Ishikawa (cell line): ENCODE data around the gene RAD51B.

Experiments used
- CREB1 ChIP-seq: IDR thresholded peaks from 2 replicates; pipeline ENCODE4 v1.6.1; 2012; ENCODE audit warnings: low read depth
- EGR1 ChIP-seq: IDR thresholded peaks from 2 replicates; pipeline ENCODE4 v1.6.1; 2012
- EP300 ChIP-seq: IDR thresholded peaks from 2 replicates; pipeline ENCODE4 v1.6.1; 2012; ENCODE audit warnings: borderline replicate concordance
- RAD21 ChIP-seq: IDR thresholded peaks from 2 replicates; pipeline ENCODE4 v1.6.1; 2012; ENCODE audit warnings: low read depth
- TAF1 ChIP-seq: IDR thresholded peaks from 2 replicates; pipeline ENCODE4 v1.6.1; 2012; ENCODE audit warnings: low read depth, mild to moderate bottlenecking
- TEAD4 ChIP-seq: IDR thresholded peaks from 2 replicates; pipeline ENCODE4 v1.6.1; 2012
- YY1 ChIP-seq: IDR thresholded peaks from 2 replicates; pipeline ENCODE4 v1.6.1; 2012; ENCODE audit warnings: low read depth
- TF ChIP-seq, protein P1 (sequence below): IDR thresholded peaks from 2 replicates; pipeline ENCODE4 v1.6.1; 2012; ENCODE audit warnings: low read depth, mild to moderate bottlenecking
- TF ChIP-seq, protein P2 (sequence below): IDR thresholded peaks from 2 replicates; pipeline ENCODE4 v1.6.1; 2012

DNA sequence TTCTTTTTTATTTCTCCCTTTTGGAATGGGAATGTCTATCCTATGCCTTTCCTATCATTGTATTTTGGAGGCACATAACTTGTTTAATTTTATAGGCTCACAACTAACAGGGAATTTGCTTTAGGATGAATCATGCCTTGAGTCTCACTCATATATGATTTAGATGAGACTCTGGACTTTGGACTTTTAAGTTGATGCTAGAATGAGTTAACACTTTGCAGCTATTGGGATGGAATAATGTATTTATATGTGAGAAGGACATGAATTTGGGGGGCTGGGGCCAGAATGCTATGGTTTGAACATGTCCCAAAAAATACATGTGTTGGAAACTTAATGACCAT, 607.9 kb downstream of the RAD51B start:
- TF ChIP-seq EP300 (no peak), EGR1 (no peak), RAD21 (no peak), YY1 (no peak), CREB1 (no peak), TEAD4 (no peak), TAF1 (no peak)
- TF ChIP-seq, protein P1, sequence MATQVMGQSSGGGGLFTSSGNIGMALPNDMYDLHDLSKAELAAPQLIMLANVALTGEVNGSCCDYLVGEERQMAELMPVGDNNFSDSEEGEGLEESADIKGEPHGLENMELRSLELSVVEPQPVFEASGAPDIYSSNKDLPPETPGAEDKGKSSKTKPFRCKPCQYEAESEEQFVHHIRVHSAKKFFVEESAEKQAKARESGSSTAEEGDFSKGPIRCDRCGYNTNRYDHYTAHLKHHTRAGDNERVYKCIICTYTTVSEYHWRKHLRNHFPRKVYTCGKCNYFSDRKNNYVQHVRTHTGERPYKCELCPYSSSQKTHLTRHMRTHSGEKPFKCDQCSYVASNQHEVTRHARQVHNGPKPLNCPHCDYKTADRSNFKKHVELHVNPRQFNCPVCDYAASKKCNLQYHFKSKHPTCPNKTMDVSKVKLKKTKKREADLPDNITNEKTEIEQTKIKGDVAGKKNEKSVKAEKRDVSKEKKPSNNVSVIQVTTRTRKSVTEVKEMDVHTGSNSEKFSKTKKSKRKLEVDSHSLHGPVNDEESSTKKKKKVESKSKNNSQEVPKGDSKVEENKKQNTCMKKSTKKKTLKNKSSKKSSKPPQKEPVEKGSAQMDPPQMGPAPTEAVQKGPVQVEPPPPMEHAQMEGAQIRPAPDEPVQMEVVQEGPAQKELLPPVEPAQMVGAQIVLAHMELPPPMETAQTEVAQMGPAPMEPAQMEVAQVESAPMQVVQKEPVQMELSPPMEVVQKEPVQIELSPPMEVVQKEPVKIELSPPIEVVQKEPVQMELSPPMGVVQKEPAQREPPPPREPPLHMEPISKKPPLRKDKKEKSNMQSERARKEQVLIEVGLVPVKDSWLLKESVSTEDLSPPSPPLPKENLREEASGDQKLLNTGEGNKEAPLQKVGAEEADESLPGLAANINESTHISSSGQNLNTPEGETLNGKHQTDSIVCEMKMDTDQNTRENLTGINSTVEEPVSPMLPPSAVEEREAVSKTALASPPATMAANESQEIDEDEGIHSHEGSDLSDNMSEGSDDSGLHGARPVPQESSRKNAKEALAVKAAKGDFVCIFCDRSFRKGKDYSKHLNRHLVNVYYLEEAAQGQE, result no peak
- TF ChIP-seq, protein P2, sequence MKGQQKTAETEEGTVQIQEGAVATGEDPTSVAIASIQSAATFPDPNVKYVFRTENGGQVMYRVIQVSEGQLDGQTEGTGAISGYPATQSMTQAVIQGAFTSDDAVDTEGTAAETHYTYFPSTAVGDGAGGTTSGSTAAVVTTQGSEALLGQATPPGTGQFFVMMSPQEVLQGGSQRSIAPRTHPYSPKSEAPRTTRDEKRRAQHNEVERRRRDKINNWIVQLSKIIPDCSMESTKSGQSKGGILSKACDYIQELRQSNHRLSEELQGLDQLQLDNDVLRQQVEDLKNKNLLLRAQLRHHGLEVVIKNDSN, result no peak
